ENCODE data around the gene BCL11A. TPM values are rescaled to one million over a fixed set of nuclear protein-coding genes. Genes with fewer than 3 reads are reported as not detected.

The BCL11A gene
- total RNA-seq, 4 donors from 2014 or later = 4.6 to 12.8 (median 9.0) TPM

DNA sequence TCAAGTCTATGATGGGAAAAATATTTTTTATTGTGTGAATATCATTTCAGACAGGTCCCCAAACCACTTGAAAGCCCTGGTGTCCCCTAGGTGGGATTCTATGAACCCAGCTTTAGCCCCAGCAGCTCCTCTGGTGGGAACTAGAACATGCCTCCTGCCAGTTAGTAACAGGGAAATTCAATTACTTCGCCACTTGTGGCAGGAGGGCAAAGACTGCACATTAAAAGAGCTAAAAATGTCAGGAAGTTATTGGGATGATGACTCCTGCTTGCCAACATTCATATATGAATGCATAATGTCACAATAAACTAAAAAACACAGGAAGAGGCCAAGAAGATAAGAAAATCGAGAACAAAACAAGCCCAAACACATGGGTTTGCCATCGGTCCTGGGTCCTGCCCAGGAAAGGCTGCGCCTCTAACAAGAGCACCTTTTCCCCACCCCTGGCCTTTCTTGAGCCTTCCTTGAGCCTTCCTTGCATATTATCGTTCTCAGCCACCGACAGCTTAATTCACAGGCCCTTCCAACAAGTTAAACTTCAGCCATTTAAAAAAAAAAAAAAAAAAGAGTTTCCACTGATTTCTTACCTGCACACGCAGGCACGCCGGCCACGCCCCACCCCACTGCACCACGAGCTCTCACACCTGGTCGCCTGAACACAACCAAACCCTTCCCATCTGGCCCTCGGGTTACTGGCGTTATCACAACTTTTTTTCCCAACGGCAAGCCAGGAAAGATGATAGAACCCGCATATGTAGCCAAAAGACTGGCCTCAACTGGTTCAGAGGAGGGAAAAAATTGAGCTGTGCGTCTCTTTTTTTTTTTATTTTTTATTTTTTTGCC lies 23.4 kb downstream of the BCL11A start:
- Histone ChIP-seq H3K27ac (no peak overlapping the region), H3K4me3 (replicated peaks in 1 of 3) (no peak overlapping the region)
- peak; percentile 48 to 53 for DNase-seq

DNA sequence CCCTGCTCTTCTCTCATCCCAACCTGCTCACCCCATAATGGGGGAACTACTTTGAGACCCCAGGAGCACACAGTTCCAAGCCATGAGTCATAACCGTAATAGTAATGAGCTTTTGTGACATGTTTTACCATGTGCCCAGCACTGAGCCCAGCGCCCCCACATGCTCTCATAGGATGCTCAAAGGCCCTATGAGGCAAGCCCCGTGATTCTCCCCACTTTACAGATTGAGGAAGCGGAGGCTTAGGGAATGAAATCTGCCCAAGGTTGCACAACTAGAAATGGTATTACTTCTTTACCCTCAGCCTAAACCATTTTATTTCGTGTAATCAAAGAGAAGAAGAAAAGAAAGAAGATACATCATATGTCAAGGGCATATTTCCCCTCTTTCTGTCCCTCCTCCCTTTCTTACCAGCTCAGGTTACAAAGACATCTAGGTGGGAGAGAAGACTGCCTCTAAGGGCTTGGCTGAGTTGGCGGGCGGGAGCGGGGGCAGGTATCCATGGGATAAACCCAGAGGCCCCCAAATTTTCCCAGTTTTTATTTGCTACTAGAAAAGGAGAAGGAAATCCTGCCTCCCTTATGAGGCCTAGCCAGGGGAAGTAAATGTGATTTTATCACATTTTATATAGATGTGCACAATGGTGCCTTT lies 24.2 kb downstream of the BCL11A start:
- TF ChIP-seq POLR2A (IDR thresholded peaks at IDR 0.05) = no peak
- TF ChIP-seq, protein P1, sequence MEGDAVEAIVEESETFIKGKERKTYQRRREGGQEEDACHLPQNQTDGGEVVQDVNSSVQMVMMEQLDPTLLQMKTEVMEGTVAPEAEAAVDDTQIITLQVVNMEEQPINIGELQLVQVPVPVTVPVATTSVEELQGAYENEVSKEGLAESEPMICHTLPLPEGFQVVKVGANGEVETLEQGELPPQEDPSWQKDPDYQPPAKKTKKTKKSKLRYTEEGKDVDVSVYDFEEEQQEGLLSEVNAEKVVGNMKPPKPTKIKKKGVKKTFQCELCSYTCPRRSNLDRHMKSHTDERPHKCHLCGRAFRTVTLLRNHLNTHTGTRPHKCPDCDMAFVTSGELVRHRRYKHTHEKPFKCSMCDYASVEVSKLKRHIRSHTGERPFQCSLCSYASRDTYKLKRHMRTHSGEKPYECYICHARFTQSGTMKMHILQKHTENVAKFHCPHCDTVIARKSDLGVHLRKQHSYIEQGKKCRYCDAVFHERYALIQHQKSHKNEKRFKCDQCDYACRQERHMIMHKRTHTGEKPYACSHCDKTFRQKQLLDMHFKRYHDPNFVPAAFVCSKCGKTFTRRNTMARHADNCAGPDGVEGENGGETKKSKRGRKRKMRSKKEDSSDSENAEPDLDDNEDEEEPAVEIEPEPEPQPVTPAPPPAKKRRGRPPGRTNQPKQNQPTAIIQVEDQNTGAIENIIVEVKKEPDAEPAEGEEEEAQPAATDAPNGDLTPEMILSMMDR (IDR thresholded peaks at IDR 0.05) = no peak
- intact Hi-C loops (cut with DNase I) = no loop called here
- Histone ChIP-seq H3K9me3 (no peaks in the 10 kb centered on the region), H3K4me3 (replicated peaks in 1 of 3) (no peak overlapping the region), H3K36me3 (no peaks in the 10 kb centered on the region), H3K27me3 (no peaks in the 10 kb centered on the region), H3K27ac (no peak overlapping the region), H3K4me1 (peaks cover 0 to 8% of the 10 kb centered on the region in 2 donors)
- no peak for DNase-seq
- WGBS, 2 donors = 90 to 92% methylated on average over 8 of the region's 8 CpGs

More for the DNA sequence above, 23.4 kb downstream of the BCL11A start:
- Histone ChIP-seq H3K27me3 (no peaks in the 10 kb centered on the region), H3K4me1 (peaks cover 0 to 8% of the 10 kb centered on the region in 2 donors), H3K9me3 (no peaks in the 10 kb centered on the region), H3K36me3 (no peaks in the 10 kb centered on the region)
- no peak for TF ChIP-seq POLR2A (IDR thresholded peaks at IDR 0.05)
- intact Hi-C loops (cut with DNase I) = no loop called here
- WGBS, 2 donors = 28 to 32% methylated on average over 17 of the region's 17 CpGs

DNA sequence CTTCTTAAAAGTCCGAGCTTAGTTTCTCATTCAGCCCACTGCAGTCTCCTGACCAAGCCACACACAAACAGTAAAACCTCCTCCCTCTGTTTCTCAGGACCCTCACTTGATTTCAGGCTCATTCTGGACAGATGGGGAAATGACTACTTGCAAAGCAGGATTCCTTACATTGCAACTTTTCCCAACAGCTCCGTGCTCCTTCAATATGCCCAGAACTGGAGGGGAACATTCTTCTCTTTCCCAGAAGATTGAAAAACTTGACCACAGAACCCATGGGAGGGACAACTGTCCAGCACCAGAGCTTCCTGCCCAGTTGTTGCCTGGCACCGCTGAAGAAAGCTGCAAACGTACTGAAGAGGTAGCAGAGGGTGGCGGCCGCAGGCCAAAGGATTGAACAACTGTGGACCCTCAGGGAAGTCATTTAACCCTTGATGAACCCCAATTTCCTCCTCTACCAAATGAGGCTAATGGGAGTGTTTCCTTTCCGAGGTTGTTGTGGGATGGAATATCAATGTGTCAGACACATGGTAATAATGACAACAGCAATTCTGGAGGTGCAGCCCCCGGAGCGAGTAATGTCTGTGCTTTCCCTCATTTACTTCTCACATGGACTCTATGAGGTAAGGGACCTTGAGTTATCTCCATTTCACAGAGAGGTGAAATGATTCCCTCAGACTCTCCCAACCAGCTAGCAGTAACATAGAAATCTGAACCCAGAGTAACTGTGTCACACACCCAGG lies 25.0 kb downstream of the BCL11A start:
- no peaks in the 10 kb centered on the region for H3K36me3 ChIP-seq
- H3K27ac ChIP-seq = no peak overlapping the region
- no peaks in the 10 kb centered on the region for H3K9me3 ChIP-seq
- intact Hi-C loops (cut with DNase I) = no loop called here
- TF ChIP-seq, protein P1 (IDR thresholded peaks at IDR 0.05) = no peak
- no peak for TF ChIP-seq POLR2A (IDR thresholded peaks at IDR 0.05)
- no peak for DNase-seq
- WGBS, 2 donors = 85 to 86% methylated on average over 9 of the region's 9 CpGs
- peaks cover 0 to 8% of the 10 kb centered on the region in 2 donors for H3K4me1 ChIP-seq
- H3K4me3 ChIP-seq (replicated peaks in 1 of 3) = no peak overlapping the region
- H3K27me3 ChIP-seq = no peaks in the 10 kb centered on the region

DNA sequence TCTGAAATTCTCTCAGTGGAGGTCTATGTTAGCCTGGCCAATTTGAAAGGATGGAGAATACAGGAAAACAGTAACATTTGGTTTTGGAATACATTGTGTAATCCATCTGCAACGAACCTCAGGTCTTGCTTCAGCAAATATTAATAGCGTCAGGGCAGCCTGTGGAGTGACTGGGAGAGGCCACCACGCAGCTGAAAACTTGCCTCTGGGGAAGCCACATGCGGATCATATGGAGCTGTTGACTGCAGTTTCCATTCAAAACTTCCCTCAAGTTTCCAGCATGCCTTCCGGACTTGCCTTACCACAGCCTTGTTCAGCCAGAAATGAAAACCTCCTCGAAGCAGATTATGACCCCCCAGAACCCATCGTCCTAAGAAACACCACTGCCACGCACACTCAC lies 25.7 kb downstream of the BCL11A start:
- 71 to 81% methylated on average over 8 of the region's 8 CpGs for WGBS, 2 donors
- Histone ChIP-seq H3K27me3 (no peaks in the 10 kb centered on the region), H3K9me3 (no peaks in the 10 kb centered on the region), H3K4me3 (replicated peaks in 1 of 3) (no peak overlapping the region), H3K27ac (no peak overlapping the region), H3K4me1 (peaks cover 0 to 8% of the 10 kb centered on the region in 2 donors), H3K36me3 (no peaks in the 10 kb centered on the region)
- DNase-seq = no peak
- intact Hi-C loops (cut with DNase I) = no loop called here
- TF ChIP-seq, protein P1 (IDR thresholded peaks at IDR 0.05) = no peak
- TF ChIP-seq POLR2A (IDR thresholded peaks at IDR 0.05) = no peak

DNA sequence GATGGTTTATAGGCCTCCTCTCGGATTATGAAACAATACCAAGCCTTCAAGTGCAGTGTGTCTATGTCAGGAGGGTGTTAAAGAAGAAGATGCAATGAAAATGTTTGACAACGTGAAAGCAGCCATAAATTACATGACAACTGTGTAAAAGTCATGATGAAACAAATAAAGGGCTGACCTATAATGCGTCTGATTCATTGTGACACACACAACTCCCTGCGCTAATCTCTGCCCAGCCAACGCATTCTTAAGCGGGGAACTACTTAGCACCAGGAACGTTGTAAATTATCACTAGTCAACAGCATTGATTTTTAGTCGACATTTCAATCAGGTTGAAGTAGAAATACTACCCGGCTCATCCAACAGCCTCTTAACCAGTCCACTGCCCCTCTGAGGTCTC lies 26.8 kb downstream of the BCL11A start:
- Histone ChIP-seq H3K4me1 (peaks cover 0 to 8% of the 10 kb centered on the region in 2 donors), H3K27me3 (no peaks in the 10 kb centered on the region), H3K9me3 (no peaks in the 10 kb centered on the region), H3K4me3 (replicated peaks in 1 of 3) (no peak overlapping the region), H3K27ac (no peak overlapping the region), H3K36me3 (no peaks in the 10 kb centered on the region)
- TF ChIP-seq, protein P1 (IDR thresholded peaks at IDR 0.05) = no peak
- TF ChIP-seq POLR2A (IDR thresholded peaks at IDR 0.05) = no peak
- intact Hi-C loops (cut with DNase I) = no loop called here
- whole genome bisulfite sequencing, 2 donors = 90 to 91% methylated on average over 9 of the region's 9 CpGs
- no peak for DNase-seq
